GM19238 (cell line): ENCODE data around the gene IL17RB.
A peak's percentile ranks its signal among the peaks of the same experiment; 100 is the strongest.

ENCODE experiments used
- DNase-seq: peaks from one replicate; pipeline ENCODE4 v3.0.0; 2011; ENCODE audit warnings: low spot score; ENCODE audit not compliant: insufficient read length

IL17RB gene

GRCh38 chr3:53846134-53846850 is at the start of gene IL17RB, which contains the start of gene CHDH:
IL17RB (plus strand) TSS chr3:53846568; CDS start chr3:53846589, 21 bp downstream.
CHDH (minus strand) TSS chr3:53846419; CDS start chr3:53824008, 22,411 bp downstream.
- DNase-seq, result peak; percentile 50

- no peak for DNase-seq
These were observed 48.2 kb upstream of the IL17RB start for GRCh38 chr3:53798144-53798543.

- DNase-seq, result no peak
These were observed 47.0 kb upstream of the IL17RB start for GRCh38 chr3:53799338-53799865.

GRCh38 chr3:53800041-53800906 is 46.1 kb upstream of the IL17RB start:
- no peak for DNase-seq

GRCh38 chr3:53801319-53801718 is 45.0 kb upstream of the IL17RB start:
- DNase-seq, result no peak

GRCh38 chr3:53802256-53802880 is 44.0 kb upstream of the IL17RB start:
- no peak for DNase-seq

- no peak for DNase-seq
These were observed 43.1 kb upstream of the IL17RB start for GRCh38 chr3:53803124-53803815.

- DNase-seq, result no peak
These were observed 42.3 kb upstream of the IL17RB start for GRCh38 chr3:53803816-53804695.

GRCh38 chr3:53804697-53805462 is 41.5 kb upstream of the IL17RB start:
- no peak for DNase-seq

GRCh38 chr3:53805463-53806159 is 40.8 kb upstream of the IL17RB start:
- DNase-seq, result no peak

- peak; percentile 32 for DNase-seq
These were observed 39.9 kb upstream of the IL17RB start for GRCh38 chr3:53806182-53807116.

- no peak for DNase-seq
These were observed 39.1 kb upstream of the IL17RB start for GRCh38 chr3:53807117-53807810.

- no peak for DNase-seq
These were observed 37.9 kb upstream of the IL17RB start for GRCh38 chr3:53808496-53808895.

- no peak for DNase-seq
These were observed 37.1 kb upstream of the IL17RB start for GRCh38 chr3:53809267-53809666.

GRCh38 chr3:53809764-53810400 is 36.5 kb upstream of the IL17RB start:
- no peak for DNase-seq

GRCh38 chr3:53811143-53811927 is 35.0 kb upstream of the IL17RB start:
- DNase-seq, result no peak
